Measurements from ENCODE around the gene PTP4A1.

DNA sequence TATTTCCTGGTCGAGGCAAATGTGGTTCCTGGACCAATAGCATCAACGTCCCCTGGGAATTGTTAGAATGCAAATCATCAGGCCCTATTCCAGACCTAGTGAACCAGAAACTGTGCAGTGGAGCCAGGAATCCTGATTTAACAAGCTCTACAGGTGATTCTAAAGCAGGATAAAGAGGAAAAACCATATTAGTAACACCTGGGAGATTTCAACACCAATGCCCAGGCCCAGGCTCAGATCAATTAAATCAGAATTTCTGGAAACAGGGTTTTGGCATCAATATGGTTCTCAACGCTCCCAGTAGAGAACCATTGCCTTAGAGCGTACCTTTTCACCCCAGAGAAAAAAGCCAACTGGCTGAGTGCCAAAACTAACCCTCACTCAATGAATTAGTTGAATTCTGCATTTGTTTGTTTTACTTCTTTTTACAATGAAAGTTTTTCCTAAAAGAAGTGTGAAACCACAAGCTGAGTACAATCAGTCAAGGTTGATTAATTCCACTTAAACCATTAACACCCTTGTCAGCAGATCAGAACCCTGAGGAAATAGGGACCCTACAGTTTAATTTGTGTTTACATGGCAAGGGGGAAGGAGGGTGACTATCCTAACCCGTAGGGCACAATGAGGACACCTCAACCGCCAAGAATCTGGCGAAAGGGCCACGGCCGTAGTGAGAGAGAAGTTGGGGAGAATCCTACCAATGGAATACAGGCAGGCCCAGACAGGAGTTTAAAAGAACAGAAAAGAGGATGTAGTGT is 34.9 kb upstream of the PTP4A1 start:
- TF ChIP-seq POLR2A (IDR thresholded peaks at IDR 0.05; ENCODE audit: low read depth, low read length) (no peak), RCOR1 (IDR thresholded peaks at IDR 0.05; ENCODE audit: insufficient replicate concordance, low read length) (no peak), RAD21 (IDR thresholded peaks at IDR 0.05; ENCODE audit: low read length) (no peak), BHLHE40 (IDR thresholded peaks at IDR 0.05; ENCODE audit: low read depth, low read length) (no peak), SMC3 (IDR thresholded peaks at IDR 0.05; ENCODE audit: low read depth, low read length) (no peak), CEBPB (IDR thresholded peaks at IDR 0.05; ENCODE audit: low read depth, low read length) (no peak), MXI1 (IDR thresholded peaks at IDR 0.05; ENCODE audit: borderline replicate concordance, low read depth, low read length) (no peak), MAFK (IDR thresholded peaks at IDR 0.05; ENCODE audit: low read depth, low read length) (no peak), CHD1 (IDR thresholded peaks at IDR 0.05; ENCODE audit: low read depth, low read length) (no peak), RFX5 (IDR thresholded peaks at IDR 0.05; ENCODE audit: low read depth, low read length) (no peak), FOS (IDR thresholded peaks at IDR 0.05; ENCODE audit: low read depth, low read length) (no peak), ELK1 (IDR thresholded peaks at IDR 0.05; ENCODE audit: borderline replicate concordance, low read depth, low read length) (no peak)
- TF ChIP-seq, protein P1, sequence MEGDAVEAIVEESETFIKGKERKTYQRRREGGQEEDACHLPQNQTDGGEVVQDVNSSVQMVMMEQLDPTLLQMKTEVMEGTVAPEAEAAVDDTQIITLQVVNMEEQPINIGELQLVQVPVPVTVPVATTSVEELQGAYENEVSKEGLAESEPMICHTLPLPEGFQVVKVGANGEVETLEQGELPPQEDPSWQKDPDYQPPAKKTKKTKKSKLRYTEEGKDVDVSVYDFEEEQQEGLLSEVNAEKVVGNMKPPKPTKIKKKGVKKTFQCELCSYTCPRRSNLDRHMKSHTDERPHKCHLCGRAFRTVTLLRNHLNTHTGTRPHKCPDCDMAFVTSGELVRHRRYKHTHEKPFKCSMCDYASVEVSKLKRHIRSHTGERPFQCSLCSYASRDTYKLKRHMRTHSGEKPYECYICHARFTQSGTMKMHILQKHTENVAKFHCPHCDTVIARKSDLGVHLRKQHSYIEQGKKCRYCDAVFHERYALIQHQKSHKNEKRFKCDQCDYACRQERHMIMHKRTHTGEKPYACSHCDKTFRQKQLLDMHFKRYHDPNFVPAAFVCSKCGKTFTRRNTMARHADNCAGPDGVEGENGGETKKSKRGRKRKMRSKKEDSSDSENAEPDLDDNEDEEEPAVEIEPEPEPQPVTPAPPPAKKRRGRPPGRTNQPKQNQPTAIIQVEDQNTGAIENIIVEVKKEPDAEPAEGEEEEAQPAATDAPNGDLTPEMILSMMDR (conservative IDR thresholded peaks at IDR 0.05; ENCODE audit: low read depth, low read length): no peak
- TF ChIP-seq, protein P2, sequence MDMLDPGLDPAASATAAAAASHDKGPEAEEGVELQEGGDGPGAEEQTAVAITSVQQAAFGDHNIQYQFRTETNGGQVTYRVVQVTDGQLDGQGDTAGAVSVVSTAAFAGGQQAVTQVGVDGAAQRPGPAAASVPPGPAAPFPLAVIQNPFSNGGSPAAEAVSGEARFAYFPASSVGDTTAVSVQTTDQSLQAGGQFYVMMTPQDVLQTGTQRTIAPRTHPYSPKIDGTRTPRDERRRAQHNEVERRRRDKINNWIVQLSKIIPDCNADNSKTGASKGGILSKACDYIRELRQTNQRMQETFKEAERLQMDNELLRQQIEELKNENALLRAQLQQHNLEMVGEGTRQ (IDR thresholded peaks at IDR 0.05; ENCODE audit: low read depth, low read length): no peak
